Activated CD8-positive, alpha-beta memory T cell treated with anti-CD3 and anti-CD28 coated beads for 1 hour (primary cell): ENCODE results near the gene TRIM44.
A peak's percentile ranks its signal among the peaks of the same experiment; 100 is the strongest.

Source experiments
- DNase-seq, 2 donors: peaks; one replicate each; pipeline ENCODE4 v3.0.0-alpha.2; 2020; ENCODE audit warnings: low read depth in 1 of 2; ENCODE audit errors: extremely low read depth in 1 of 2

TRIM44 gene, protein sequence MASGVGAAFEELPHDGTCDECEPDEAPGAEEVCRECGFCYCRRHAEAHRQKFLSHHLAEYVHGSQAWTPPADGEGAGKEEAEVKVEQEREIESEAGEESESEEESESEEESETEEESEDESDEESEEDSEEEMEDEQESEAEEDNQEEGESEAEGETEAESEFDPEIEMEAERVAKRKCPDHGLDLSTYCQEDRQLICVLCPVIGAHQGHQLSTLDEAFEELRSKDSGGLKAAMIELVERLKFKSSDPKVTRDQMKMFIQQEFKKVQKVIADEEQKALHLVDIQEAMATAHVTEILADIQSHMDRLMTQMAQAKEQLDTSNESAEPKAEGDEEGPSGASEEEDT

DNA sequence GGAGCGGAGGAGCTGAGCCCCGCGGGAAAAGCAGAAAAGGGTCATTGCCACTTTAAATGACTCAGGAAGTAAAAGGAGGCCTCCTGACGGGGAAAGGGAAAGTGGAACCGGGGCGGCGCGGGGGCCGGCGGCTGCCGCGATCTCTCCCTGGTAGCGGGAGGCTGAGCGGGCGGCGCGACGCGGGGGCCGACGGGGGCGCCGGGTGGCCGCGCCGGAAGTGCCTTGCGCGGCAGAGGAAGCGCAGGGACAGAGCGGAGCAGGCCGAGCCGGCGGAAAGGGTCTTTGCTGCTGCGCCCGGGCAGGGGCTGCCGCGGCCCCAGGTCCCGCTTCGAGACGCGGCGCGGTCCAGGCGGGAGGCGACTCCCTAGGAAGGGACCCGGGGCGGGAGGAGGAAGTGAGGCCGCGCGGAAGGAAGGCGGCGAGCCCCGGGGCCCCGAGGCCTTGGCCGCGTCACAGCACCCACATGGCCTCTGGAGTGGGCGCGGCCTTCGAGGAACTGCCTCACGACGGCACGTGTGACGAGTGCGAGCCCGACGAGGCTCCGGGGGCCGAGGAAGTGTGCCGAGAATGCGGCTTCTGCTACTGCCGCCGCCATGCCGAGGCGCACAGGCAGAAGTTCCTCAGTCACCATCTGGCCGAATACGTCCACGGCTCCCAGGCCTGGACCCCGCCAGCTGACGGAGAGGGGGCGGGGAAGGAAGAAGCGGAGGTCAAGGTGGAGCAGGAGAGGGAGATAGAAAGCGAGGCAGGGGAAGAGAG lies at the start of gene TRIM44:
TSS of gene TRIM44 (plus strand) at position 127 of the 759 bp plus-strand sequence. CDS start at position 464, 337 bp downstream.
- DNase-seq = peak; percentile 35 to 57

DNA sequence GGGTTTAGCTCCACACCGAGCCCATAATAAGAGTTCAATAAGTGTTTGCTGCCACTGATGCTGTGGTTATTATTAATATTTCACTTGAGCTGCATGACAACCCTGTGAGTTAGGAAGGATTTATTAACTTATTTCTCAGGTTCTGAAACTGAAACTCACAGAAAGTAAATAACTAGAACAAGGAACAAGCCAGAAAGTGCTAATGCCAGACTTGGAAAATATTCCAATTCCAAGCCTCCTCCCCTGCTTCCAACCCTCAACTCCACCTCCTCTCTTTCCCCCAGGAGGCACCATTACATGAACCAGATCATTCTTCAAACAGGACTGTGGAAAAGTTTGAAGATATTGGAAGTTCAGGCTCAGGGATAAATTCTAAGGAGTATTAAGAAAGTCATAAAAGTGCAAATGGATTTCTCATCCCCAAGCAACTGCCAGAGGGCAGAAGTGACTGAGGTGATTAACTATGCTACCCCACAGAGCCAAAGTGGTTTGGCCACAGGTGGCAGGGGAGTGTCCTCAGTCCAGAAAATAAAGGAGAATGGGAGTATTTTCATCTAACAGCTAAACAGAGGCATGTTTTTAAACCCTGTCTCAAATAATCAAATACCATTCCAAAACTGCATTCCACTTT lies 47.5 kb upstream of the TRIM44 start:
- no peak for DNase-seq

DNA sequence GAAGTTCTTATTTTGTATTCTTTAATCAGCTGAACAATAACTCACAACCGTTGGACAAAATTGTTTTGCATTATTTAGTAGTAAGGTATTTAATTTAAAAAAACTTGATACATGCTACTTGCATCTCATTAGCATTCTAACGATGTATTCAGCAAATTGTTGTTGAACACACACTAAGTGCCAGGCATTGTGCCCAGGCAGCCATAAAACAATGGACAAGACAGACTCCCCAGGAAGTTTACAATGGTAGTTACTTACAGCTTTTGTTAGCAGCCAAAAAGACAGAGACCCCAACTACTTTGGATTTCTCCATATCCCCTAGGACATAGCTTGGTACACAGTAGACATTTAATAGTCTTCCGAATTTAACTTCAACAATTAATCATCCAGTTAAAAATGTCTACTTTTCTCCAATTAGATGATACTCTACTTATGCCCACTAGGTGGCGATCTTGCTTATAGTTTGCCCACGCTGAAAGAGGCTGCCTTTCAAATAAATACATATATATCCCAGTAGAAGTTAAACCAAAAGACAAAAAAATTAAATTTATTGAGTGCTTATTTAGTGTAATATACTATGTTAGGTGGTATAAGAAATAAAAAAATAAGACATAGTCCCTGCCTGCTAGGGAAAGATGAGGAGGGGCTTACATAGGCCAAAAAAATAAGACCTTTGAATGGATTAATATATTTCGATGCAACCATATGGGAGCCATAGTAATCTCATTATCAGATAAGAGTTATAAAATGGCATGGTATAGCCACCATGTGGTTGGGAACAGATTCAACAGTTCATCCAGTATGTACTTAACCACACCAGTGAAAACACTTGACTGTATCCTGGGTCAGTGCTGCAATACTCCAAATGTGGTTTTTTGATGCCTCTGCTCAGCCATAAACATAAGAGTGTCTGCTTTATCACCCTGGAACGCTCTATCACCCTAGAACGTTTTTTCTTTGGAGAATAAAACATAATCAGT lies 46.4 kb upstream of the TRIM44 start:
- DNase-seq = no peak

DNA sequence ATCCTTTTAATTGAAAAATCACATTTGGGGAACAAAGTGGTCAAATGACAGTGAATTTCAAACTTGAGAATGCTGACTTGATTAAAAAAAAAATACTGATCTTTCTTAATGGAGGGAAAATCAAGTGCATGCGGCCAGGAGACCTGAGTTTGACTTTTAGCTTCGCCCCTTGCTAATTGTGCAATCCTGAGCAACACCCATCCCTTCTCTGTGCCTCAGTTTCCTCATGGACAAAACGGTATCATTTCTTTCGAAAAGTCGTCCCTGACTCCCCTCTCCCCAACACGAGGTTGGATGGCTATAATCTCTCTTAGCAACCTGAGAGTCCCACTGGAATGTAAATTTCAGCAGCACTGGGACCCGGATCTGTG lies 45.3 kb upstream of the TRIM44 start:
- no peak for DNase-seq

DNA sequence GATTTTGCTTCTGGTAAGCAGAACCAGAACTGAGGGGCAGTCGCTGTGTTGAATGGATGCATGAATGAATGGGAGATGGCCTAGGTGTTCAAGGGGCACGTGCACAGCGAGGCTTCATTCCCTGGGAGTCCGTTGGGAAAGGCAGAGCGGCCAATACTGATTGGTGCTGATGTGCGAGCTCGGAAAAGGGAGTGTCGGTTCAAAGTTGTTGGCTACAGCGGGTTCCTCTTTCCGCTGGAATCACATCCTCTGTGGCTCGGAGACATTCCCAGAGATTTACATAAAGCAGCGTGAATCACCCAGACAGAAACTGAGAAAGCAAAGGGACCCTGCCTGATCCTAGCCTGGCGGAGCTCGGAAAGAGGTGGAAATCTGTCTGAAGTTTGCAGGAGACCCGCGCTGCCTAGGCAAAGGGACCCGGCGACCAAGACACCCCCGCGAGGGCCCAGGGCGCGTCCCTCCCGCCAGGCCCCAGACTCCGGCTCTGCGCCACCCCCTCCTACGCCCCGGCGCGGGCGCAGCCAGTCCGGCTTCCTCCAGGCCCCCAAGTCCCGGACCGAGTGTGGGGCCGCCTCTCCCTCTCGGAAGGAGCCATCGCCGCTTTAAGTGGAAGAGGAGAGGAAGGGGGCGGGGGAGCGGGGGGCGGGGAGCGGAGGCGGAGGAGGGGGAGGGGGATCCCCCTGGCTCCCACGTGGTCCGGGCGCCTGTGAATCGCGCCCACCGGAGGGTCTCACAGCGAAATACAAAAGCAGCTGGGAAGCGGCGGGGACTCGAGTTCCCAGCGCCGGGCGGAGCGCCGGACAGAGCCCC lies 44.7 kb upstream of the TRIM44 start, which contains the start of gene FJX1:
TSS of gene FJX1 (plus strand) at position 774 of the 810 bp plus-strand sequence. CDS start 177 bp downstream, outside the sequence.
- DNase-seq = no peak

DNA sequence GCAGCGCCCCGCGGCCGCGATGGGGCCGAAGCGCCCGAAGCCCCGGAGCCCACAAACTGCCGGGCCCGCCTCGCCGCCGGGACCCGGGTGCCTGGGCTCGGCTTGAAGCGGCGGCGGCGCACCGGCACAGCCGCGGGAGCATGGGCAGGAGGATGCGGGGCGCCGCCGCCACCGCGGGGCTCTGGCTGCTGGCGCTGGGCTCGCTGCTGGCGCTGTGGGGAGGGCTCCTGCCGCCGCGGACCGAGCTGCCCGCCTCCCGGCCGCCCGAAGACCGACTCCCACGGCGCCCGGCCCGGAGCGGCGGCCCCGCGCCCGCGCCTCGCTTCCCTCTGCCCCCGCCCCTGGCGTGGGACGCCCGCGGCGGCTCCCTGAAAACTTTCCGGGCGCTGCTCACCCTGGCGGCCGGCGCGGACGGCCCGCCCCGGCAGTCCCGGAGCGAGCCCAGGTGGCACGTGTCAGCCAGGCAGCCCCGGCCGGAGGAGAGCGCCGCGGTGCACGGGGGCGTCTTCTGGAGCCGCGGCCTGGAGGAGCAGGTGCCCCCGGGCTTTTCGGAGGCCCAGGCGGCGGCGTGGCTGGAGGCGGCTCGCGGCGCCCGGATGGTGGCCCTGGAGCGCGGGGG lies 44.0 kb upstream of the TRIM44 start:
- DNase-seq = no peak

DNA sequence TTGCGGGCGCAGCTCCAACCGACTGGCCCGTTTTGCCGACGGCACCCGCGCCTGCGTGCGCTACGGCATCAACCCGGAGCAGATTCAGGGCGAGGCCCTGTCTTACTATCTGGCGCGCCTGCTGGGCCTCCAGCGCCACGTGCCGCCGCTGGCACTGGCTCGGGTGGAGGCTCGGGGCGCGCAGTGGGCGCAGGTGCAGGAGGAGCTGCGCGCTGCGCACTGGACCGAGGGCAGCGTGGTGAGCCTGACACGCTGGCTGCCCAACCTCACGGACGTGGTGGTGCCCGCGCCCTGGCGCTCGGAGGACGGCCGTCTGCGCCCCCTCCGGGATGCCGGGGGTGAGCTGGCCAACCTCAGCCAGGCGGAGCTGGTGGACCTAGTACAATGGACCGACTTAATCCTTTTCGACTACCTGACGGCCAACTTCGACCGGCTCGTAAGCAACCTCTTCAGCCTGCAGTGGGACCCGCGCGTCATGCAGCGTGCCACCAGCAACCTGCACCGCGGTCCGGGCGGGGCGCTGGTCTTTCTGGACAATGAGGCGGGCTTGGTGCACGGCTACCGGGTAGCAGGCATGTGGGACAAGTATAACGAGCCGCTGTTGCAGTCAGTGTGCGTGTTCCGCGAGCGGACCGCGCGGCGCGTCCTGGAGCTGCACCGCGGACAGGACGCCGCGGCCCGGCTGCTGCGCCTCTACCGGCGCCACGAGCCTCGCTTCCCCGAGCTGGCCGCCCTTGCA lies 43.3 kb upstream of the TRIM44 start:
- no peak for DNase-seq

DNA sequence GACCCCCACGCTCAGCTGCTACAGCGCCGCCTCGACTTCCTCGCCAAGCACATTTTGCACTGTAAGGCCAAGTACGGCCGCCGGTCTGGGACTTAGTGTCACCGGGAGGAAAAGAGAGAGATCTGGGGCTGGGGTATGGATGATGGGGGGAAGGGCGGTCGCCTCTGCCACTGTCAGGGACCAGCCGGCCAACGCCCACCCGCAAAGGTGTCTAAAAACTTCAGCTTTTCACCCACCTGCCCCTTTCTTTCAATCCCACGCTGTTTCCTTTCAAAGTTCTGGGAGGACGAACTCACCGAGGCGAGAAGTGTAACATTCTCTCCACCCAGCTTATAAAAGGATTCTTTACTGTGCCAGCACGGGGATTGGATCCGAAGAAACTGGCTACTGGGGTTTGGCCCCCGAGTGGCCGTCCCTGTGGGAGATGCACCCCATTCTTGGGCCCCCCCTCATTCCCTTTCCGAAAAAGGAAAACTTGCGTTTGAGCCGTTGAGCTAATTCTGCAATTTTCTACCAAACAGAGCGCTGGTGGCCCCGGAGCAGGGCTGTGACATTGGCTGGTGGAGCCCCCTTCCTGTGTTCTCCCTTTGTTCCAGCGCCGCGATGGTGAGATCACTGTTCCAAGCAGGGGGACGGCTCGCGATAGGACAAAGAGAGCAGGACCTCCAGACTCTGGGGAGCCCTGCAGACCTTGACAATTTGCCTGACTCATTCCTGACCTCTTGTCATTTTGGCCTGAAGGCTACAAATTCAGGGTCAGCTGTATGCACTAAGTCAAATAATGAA lies 42.5 kb upstream of the TRIM44 start:
- DNase-seq = no peak

DNA sequence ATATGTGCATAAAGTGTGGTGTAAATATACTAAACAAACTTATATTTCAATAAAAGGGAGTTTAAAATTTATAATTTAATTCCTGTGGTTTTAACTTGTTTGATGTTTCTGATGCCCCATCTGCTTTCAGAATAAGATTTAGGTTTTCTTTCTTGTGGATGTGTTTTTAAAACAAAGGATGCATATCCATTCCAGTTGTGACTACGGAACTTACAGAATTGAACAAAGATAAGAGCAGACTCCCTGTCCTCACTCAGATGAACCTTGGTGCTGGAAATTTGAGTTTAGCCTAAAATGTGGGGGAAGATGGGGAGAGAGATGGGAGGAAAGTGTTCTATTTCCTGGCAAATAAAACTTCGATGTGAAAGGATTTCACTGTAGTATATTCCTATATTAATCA lies 41.8 kb upstream of the TRIM44 start:
- DNase-seq = no peak

DNA sequence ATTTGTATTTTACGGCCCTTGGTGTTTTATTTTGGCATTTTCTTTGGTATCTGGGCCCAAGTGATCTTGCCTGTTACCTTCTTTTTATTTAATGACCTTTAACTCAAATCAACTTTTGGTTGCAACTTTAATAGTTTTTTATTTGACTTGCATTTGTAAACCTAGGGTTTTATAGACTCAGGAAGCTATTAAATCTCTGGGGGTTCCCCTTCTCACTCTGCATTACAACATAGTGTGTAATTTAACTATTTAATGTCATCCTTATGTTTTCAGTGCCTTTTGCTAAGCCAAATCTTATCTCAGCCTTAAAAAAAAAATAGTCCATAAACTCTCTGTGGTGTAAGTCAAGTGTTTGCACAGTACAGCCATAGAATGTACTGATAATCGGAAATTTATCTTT lies 41.0 kb upstream of the TRIM44 start:
- DNase-seq = no peak

DNA sequence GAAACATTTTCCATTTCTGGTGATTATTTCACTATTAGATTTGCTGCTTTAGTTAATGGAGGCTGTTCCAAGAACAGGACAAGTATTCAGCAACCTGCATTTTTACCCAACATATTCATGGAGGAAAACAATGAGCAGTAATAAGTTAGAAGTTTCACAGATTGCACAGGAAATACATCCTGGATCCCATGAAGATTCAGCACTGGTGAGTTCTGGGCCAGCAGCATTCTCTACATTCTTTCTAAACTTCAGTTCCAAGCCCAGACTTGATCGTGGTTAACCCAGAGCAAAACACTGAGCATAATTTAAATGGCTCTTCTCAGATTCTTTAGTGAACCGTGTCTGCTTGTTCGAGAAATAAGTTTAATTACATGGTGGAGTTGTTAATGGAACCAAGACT lies 40.5 kb upstream of the TRIM44 start:
- DNase-seq = no peak

DNA sequence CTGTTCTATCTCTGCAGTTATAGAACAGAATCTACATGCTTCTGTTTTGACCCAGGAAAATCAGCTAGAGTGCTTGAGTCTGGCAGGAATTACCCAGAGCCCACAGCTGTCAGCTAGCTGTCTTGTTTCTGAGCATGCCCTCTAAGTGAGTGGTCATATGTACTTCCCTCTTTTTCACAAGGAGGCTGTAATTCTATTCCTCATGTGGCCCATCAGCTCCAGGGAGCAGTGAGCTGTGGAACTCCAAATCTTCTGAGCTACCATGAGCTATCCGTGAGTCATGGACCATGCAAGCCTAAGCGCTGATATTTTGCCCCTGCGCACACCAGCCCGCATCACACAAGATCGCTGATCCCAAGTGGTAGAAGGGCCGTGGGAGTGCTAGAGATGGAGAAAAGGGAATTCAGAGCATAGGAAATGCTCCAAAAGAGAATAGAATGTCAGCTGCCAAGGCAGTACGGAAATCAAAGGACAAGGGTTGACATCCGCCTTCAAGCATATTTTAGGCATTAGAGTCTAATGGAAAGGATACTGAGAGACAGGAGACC lies 38.9 kb upstream of the TRIM44 start:
- DNase-seq = no peak

DNA sequence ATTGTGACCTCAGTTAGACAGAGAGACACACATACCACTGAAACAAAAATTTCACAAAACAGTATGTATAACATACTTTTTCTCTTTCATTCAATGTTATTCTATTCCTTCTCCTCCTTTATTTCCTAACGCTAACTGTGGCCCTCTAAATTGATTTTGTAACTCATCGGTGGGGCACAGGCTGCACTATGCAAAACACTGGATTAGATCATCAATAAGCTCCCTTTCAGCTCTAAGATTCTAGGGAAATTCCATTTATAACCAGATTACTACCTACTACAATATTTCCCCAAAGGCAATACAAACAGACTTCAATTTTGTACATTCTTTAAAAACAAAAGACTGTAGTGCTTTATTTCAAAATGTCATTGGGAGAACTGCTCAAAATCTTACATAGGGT lies 38.3 kb upstream of the TRIM44 start:
- no peak for DNase-seq

DNA sequence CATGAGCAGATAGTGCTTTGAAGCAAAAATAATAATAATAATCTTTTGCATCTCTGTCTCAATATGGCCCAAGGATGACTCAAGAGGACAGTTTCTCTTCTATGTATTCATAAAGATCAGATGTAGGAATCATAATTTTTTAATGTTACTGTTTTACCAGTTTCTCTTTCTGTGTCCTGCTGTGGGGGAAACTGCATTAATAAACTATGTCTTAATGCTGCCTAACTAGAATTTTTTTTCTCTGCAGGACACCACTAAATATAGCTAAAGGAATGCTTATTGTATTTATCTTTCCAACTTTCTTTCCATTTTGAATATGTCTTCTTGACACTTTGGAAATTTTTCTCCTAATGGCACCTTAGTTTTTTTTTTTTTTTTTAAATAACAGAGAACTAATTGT lies 37.8 kb upstream of the TRIM44 start:
- no peak for DNase-seq

DNA sequence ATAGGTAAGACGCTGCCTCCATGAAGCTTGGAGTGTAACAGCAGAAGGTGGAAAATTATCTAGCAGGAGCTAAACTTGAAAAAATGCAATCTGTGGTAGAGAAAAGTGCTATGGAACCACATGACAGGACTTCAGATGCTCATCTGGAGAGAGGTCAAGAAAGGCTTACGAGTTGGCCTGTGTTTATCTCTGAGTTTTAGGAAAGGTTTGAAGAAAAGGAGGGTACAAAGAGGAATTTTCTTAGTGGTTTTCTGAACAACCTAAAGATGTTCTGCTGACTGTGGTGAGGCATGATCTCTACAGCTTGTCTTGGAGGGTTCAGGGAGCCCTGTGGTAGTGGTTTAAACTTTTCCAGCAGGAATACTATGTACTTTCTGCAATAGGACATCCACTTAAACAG lies 36.1 kb upstream of the TRIM44 start:
- DNase-seq = no peak

DNA sequence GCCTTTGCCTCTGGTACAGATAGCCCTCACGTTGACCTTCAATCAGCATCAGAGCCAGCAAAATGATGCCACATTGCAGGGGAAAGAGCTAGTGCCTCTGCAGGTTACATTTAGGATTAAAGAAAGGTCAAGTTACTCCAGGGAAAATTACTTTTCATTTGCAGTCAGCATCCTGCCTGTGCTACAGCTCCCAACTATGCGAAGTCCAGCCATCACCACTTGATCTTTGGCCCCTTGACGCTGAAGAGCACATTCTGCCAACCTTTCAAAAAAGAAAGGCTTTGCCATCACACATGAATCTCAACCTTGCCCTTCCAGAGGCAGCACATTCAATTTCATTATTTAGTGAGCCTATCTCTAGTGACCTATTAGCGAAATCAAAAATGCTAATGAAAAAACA lies 33.1 kb upstream of the TRIM44 start:
- DNase-seq = no peak

DNA sequence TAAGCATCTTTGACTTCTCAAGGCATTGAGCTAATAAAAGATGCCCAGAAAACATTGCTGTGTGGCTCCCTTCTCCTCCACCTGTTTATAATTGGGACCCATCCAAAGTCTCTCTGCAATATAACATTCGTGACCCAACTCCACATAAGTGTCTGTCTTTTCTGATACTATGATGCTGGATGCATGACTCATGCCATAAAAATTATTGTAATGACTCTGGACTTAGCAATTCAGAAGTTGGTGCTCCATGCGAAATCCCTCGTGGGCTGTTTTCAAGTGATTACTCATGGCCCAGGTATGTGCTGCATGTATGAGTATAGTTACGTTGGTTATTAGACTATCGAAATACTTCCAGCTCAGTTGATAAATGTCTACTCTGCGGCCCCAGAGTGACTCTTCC lies 32.7 kb upstream of the TRIM44 start:
- no peak for DNase-seq

DNA sequence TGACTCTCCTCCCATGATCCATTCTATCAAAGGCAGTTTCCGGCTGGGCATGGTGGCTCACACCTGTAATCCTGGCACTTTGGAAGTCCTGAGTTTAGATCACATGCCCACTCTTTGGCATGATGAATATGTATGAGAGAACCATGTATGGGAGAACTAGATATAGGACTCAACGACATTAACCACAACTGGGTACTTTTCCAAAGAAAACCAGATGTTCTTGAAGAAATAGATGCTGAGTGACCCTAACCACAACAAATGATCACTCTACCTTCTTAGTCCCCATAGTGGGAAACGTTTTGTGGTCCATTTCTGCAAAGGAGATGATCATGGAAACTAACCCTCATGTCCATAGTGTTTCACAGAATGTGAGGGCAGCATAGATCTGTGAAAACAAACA lies 30.7 kb upstream of the TRIM44 start:
- DNase-seq = no peak
